Measurements from ENCODE around the gene PTPRK.
"Not testable (repeated sequence)": the region's sequence is repeated elsewhere in the genome, so short reads cannot be mapped to it uniquely, and the experiment has no call there.

The PTPRK gene

GRCh38 chr6:128487746-128488145, 32.7 kb downstream of the PTPRK start:
- H3K36me3 Mint-ChIP-seq = no peaks in the 10 kb centered on the region
- H3K27me3 Mint-ChIP-seq = no peaks in the 10 kb centered on the region
- H3K4me3 Mint-ChIP-seq = no peak overlapping the region
- peaks cover 2% of the 10 kb centered on the region for H3K4me1 Mint-ChIP-seq (ENCODE audit: low read depth)
- no peaks in the 10 kb centered on the region for H3K9me3 Mint-ChIP-seq (ENCODE audit: low read depth)
- no peak overlapping the region for H3K27ac Mint-ChIP-seq

GRCh38 chr6:128487055-128487454, 33.3 kb downstream of the PTPRK start:
- H3K4me1 Mint-ChIP-seq (ENCODE audit: low read depth) = peaks cover 2% of the 10 kb centered on the region
- H3K27ac Mint-ChIP-seq = no peak overlapping the region
- H3K4me3 Mint-ChIP-seq = no peak overlapping the region
- no peaks in the 10 kb centered on the region for H3K36me3 Mint-ChIP-seq
- no peaks in the 10 kb centered on the region for H3K27me3 Mint-ChIP-seq
- H3K9me3 Mint-ChIP-seq (ENCODE audit: low read depth) = no peaks in the 10 kb centered on the region

GRCh38 chr6:128486580-128486979, 33.8 kb downstream of the PTPRK start:
- H3K27me3 Mint-ChIP-seq; H3K4me3 Mint-ChIP-seq; H3K4me1 Mint-ChIP-seq (ENCODE audit: low read depth); H3K9me3 Mint-ChIP-seq (ENCODE audit: low read depth); H3K36me3 Mint-ChIP-seq: not testable (repeated sequence)
- peak overlapping the region; percentile 16 for H3K27ac Mint-ChIP-seq

DNA sequence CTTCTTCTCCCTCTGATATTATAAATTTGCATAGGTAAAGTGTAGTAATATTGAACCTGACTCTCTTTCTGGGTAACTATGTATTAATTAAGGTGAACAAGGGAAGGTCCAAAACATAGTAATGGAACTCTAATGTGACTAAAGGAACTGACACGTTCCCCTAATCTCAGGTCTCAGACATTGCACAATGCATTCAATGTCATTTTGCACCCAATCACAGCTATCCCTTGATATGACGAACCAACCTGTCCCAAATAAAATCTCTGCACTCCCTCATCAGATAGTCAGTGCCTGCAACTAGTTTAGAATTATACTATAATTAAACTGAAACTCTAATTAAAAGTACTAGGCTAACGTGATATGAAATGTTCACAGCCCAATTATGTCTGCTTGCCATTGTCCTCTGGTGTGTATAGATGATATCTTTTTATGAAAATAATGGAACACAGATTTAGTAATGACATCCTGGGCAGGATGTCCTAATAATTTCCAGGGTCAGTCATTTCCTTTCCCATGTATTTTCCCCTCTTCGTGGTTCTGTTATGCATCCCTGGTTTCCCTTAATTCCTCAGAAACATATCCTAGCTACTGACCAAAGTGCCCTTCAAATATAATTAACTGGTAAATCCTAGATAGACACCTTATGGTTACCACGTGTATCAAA, 36.8 kb downstream of the PTPRK start:
- no peak overlapping the region for H3K27ac Mint-ChIP-seq
- H3K27me3 Mint-ChIP-seq = no peaks in the 10 kb centered on the region
- H3K36me3 Mint-ChIP-seq = no peaks in the 10 kb centered on the region
- H3K4me1 Mint-ChIP-seq (ENCODE audit: low read depth) = peaks cover 12% of the 10 kb centered on the region
- no peak overlapping the region for H3K4me3 Mint-ChIP-seq
- H3K9me3 Mint-ChIP-seq (ENCODE audit: low read depth) = no peaks in the 10 kb centered on the region

DNA sequence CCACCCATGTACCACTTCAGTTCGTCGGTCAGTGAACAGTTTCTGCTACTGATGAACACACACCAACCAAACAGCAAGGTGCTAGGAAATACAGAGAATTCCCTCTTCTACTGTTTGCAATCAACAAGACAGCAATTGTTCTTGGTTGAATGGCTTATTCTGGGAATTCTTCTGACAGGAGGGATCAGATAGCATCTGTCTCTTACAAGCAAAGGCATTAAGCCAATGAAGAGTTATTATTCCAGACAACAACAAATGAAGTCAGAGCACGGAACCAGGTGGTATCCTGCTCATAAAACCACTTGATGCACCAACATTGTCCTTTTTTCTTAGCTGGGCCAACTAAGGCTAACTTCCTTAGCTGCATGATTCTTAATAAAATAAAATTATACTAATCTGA, 37.8 kb downstream of the PTPRK start:
- peaks cover 21% of the 10 kb centered on the region for H3K4me1 Mint-ChIP-seq (ENCODE audit: low read depth)
- no peak overlapping the region for H3K27ac Mint-ChIP-seq
- H3K36me3 Mint-ChIP-seq = peaks cover 2% of the 10 kb centered on the region
- no peaks in the 10 kb centered on the region for H3K27me3 Mint-ChIP-seq
- H3K4me3 Mint-ChIP-seq = no peak overlapping the region
- H3K9me3 Mint-ChIP-seq (ENCODE audit: low read depth) = no peaks in the 10 kb centered on the region

DNA sequence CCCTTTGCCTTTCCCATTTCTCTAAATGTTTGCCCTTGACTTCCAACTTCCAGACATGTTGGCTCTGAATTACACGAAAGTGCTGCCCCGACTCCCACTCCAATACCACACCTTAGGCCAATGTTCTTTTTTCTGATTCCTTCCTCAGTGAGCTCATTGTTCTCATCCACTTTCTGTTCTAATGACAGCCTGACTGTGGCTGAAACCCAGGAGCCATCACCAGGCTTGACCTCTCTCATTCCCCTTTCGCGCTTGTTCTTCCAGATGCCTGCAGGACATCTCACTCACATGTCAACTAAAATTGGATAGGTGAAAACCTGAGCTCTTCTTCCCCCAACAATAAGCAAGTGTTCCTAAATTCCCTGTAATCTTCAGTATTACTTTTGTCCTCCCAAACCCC, 40.4 kb downstream of the PTPRK start:
- Mint-ChIP-seq H3K36me3 (peaks cover 2% of the 10 kb centered on the region), H3K9me3 (ENCODE audit: low read depth) (no peaks in the 10 kb centered on the region), H3K4me3 (peak overlapping the region; percentile 9), H3K27me3 (no peaks in the 10 kb centered on the region), H3K27ac (peak overlapping the region; percentile 18), H3K4me1 (ENCODE audit: low read depth) (peaks cover 23% of the 10 kb centered on the region)

GRCh38 chr6:128479048-128479666, 41.2 kb downstream of the PTPRK start:
- H3K27ac Mint-ChIP-seq = no peak overlapping the region
- H3K27me3 Mint-ChIP-seq = no peaks in the 10 kb centered on the region
- H3K36me3 Mint-ChIP-seq = peaks cover 2% of the 10 kb centered on the region
- peak overlapping the region; percentile 76 for H3K4me3 Mint-ChIP-seq
- peaks cover 23% of the 10 kb centered on the region for H3K4me1 Mint-ChIP-seq (ENCODE audit: low read depth)
- no peaks in the 10 kb centered on the region for H3K9me3 Mint-ChIP-seq (ENCODE audit: low read depth)

GRCh38 chr6:128478230-128479047, 42.0 kb downstream of the PTPRK start:
- H3K4me3 Mint-ChIP-seq = peak overlapping the region; percentile 76
- H3K4me1 Mint-ChIP-seq (ENCODE audit: low read depth) = peaks cover 23% of the 10 kb centered on the region
- H3K36me3 Mint-ChIP-seq = peaks cover 5% of the 10 kb centered on the region
- H3K27me3 Mint-ChIP-seq = no peaks in the 10 kb centered on the region
- H3K9me3 Mint-ChIP-seq (ENCODE audit: low read depth) = no peaks in the 10 kb centered on the region
- peak overlapping the region; percentile 62 for H3K27ac Mint-ChIP-seq

DNA sequence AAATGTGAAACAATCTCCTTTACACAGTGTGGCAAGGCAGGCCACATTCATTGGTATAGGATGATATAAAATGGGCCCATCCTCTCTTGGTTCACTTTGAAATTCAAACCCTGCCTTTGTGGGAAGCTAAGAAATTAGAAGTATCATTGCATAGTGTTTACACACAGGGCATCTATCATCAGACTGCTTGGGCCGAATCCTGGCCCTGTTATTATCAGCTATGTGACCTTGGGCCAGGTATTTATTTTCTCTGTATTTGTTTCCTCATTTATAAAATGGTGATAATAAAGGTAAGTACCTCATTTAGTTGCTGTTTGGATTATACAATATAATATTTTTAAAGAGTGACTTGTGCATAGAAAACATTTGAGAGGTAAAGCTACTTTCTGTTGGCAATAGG, 45.5 kb downstream of the PTPRK start:
- no peak overlapping the region for H3K4me3 Mint-ChIP-seq
- H3K27me3 Mint-ChIP-seq = no peaks in the 10 kb centered on the region
- peaks cover 5% of the 10 kb centered on the region for H3K36me3 Mint-ChIP-seq
- no peak overlapping the region for H3K27ac Mint-ChIP-seq
- no peaks in the 10 kb centered on the region for H3K9me3 Mint-ChIP-seq (ENCODE audit: low read depth)
- H3K4me1 Mint-ChIP-seq (ENCODE audit: low read depth) = peaks cover 18% of the 10 kb centered on the region

DNA sequence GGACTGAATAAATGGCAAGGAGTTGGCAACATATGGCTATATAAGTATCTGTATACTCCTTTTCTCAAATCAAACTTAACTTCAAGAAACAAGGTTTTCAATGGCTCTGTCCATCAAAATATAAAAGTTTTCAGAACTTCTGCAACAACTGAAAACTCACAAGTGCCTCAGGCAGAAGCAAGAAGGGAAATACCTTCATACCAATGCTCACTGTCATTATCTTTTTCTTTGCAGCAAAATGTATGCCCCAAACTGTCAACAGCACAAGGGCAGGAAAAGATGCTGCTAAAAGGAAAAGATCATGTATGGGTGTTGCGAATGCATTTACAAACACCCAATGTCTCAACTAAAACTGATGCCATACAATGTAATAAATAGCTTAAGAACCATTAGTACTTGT, 45.9 kb downstream of the PTPRK start:
- Mint-ChIP-seq H3K4me3 (no peak overlapping the region), H3K9me3 (ENCODE audit: low read depth) (no peaks in the 10 kb centered on the region), H3K27ac (no peak overlapping the region), H3K4me1 (ENCODE audit: low read depth) (peaks cover 17% of the 10 kb centered on the region), H3K36me3 (peaks cover 5% of the 10 kb centered on the region), H3K27me3 (no peaks in the 10 kb centered on the region)

DNA sequence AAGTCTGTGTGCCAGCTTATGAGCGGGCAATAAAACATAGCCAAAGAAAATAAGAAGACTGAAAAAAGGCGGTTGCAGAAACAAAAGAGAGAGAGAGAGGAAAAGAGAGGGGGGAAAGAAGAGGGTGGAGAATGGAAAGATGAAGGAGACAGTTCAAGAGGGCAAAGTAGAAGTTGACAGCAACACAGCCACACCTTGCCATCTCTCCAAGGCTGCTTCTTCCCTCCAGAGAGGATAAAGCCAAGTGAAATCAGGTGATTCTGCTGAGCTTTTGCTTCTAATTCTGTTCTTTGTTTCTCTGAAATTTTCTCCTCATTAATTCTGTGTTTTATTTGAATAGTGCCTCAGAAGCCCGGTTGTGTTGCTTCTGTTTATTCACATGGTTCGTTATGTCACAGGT, 48.5 kb downstream of the PTPRK start:
- Mint-ChIP-seq H3K27me3 (no peaks in the 10 kb centered on the region), H3K4me1 (ENCODE audit: low read depth) (peaks cover 2% of the 10 kb centered on the region), H3K36me3 (peaks cover 5% of the 10 kb centered on the region), H3K4me3 (no peak overlapping the region), H3K27ac (no peak overlapping the region), H3K9me3 (ENCODE audit: low read depth) (no peaks in the 10 kb centered on the region)

DNA sequence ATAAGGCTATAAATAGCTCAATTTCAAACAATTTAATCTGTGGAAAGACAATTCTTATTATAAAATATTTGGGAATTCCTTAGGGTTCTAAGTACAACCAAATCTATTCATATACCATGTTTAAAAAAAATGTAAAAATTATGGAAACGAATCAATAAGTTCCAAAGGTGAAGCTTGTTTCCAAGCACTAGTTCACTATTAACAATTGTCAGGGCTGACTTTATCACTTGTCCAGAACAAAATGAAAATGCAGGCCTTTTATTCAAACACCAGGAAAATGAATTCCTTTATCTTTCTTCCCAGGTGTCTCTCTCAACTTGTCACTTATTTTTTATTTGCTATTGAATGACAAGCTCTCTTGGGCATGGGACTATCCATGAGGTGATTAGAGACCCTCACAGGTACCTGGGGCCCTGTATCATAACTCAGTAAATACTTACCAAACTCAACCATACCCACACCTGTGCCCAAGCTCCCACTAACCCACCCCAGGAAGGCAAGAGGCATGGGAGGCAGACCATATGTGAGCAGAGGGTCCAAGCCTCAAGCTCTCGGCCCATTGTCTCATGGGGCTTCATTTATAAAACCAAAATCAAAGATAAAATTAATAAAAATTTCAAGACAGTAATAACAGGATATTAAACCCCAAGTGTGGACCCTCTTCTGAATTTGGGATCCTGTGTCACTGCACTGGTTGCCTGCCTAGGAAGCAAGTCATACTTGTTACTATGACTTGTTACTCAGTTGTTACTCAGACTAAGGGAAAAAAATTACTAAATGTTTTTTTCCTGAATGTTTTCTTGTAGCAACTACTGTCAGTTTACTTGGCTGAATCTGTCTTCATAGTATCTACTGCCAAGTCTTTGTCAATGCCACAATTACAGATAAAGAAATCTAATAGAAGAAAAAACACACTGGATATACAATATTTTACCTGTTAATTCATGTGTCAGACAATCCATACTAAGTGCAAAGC, 54.7 kb downstream of the PTPRK start:
- H3K27ac Mint-ChIP-seq = no peak overlapping the region
- H3K4me3 Mint-ChIP-seq = no peak overlapping the region
- no peaks in the 10 kb centered on the region for H3K4me1 Mint-ChIP-seq (ENCODE audit: low read depth)
- no peaks in the 10 kb centered on the region for H3K9me3 Mint-ChIP-seq (ENCODE audit: low read depth)
- H3K27me3 Mint-ChIP-seq = no peaks in the 10 kb centered on the region
- H3K36me3 Mint-ChIP-seq = peaks cover 2% of the 10 kb centered on the region

DNA sequence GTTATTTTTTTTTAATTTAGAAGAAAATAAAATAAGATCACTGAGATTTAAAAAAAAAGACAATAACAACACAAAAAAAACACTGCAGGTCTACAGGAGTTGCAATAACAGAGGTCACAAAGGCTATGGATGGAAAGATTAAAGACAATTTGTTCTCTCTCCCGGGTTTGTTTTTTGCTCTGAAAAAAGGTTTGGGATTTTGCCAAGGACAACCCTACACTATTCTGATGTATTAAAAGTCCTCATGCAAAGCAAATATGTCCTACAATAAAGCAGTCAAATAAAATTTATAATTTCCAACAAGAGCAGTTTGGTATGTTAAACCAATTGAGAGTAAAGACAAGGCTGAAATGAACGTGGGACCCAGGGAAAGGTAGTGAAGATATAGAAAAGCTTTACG, 55.6 kb downstream of the PTPRK start:
- H3K9me3 Mint-ChIP-seq (ENCODE audit: low read depth) = no peaks in the 10 kb centered on the region
- no peaks in the 10 kb centered on the region for H3K27me3 Mint-ChIP-seq
- no peak overlapping the region for H3K27ac Mint-ChIP-seq
- no peaks in the 10 kb centered on the region for H3K4me1 Mint-ChIP-seq (ENCODE audit: low read depth)
- H3K4me3 Mint-ChIP-seq = no peak overlapping the region
- peaks cover 2% of the 10 kb centered on the region for H3K36me3 Mint-ChIP-seq

GRCh38 chr6:128463942-128464341, 56.5 kb downstream of the PTPRK start:
- Mint-ChIP-seq H3K4me1 (ENCODE audit: low read depth) (no peaks in the 10 kb centered on the region), H3K36me3 (peaks cover 2% of the 10 kb centered on the region), H3K27ac (no peak overlapping the region), H3K4me3 (no peak overlapping the region), H3K27me3 (no peaks in the 10 kb centered on the region), H3K9me3 (ENCODE audit: low read depth) (no peaks in the 10 kb centered on the region)
